Spleen (tissue), 11 donors: ENCODE data around the gene CYP4F11. TPM values are rescaled to one million over a fixed set of nuclear protein-coding genes. Genes with fewer than 3 reads are reported as not detected.

Source experiments
- DNase-seq: peaks from one replicate; pipeline ENCODE4 v3.0.0-alpha.2; 2020
- H3K27ac ChIP-seq, 8 donors: fragments of 200-600 bp; sonication (generic) in 7 of 8; 1 replicate in 4 of 8; 2 replicates in 4 of 8; pipeline versions ENCODE4 v1.5.0 to v1.8.0; 2016 to 2021; ENCODE audit warnings: inconsistent platforms in 4 of 8, mild to moderate bottlenecking in 4 of 8, moderate library complexity in 1 of 8
- H3K27me3 ChIP-seq, 7 donors: fragments of 200-600 bp; sonication (generic) in 6 of 7; replicated peaks in 1 of 7; 1 replicate in 4 of 7; 2 replicates in 3 of 7; pipeline versions ENCODE4 v1.5.0 to v1.8.0; 2016 to 2021; ENCODE audit warnings: inconsistent platforms in 3 of 7, mild to moderate bottlenecking in 1 of 7
- H3K36me3 ChIP-seq, 6 donors: fragments of 200-600 bp; sonication (generic) in 5 of 6; 1 replicate in 4 of 6; 2 replicates in 2 of 6; pipeline versions ENCODE4 v1.5.0 to v1.8.0; 2016 to 2021; ENCODE audit warnings: inconsistent platforms in 2 of 6
- H3K4me1 ChIP-seq, 6 donors: fragments of 200-600 bp; sonication (generic) in 5 of 6; 1 replicate in 3 of 6; 2 replicates in 3 of 6; pipeline versions ENCODE4 v1.5.0 to v1.8.0; 2016 to 2021; ENCODE audit warnings: inconsistent platforms in 3 of 6
- H3K4me3 ChIP-seq, 8 donors: fragments of 200-600 bp; sonication (generic) in 7 of 8; 1 replicate in 4 of 8; 2 replicates in 4 of 8; pipeline versions ENCODE4 v1.5.0 to v1.8.0; 2016 to 2021; ENCODE audit warnings: inconsistent platforms in 4 of 8, mild to moderate bottlenecking in 4 of 8, moderate library complexity in 2 of 8
- H3K9me3 ChIP-seq, 8 donors: fragments of 200-600 bp; sonication (generic) in 7 of 8; 1 replicate in 4 of 8; 2 replicates in 4 of 8; pipeline versions ENCODE4 v1.5.0 to v1.8.0; 2016 to 2021; ENCODE audit warnings: inconsistent platforms in 4 of 8
- CTCF ChIP-seq, 11 experiments: fragments of 200-600 bp in 7 of 11; fragments of 450-650 bp in 4 of 11; sonication (generic) in 4 of 11; IDR thresholded peaks in 8 of 11; conservative IDR thresholded peaks in 3 of 11; 1 replicate in 7 of 11; 2 replicates in 4 of 11; pipeline versions ENCODE4 v1.4.0 to v1.8.0; 2016 to 2021; ENCODE audit warnings: antibody characterized with exemption in 11 of 11, inconsistent platforms in 4 of 11, mild to moderate bottlenecking in 1 of 11
- POLR2A ChIP-seq, 3 donors: fragments of 450-650 bp; IDR thresholded peaks; one replicate each; pipeline ENCODE4 v1.5.1; 2017; ENCODE audit warnings: antibody characterized with exemption in 3 of 3, mild to moderate bottlenecking in 1 of 3
- POLR2AphosphoS5 ChIP-seq, 3 donors: sonication (generic); formaldehyde crosslinking; IDR thresholded peaks; one replicate each; pipeline ENCODE4 v1.5.1; 2017; ENCODE audit warnings: antibody characterized with exemption in 3 of 3
- WGBS, 5 donors: extraction: QIAGEN DNeasy Blood & Tissue Kit in 3 of 5; methylation state at CpG; one replicate each; pipeline versions ENCODE4 v1.1.5 to v1.1.7; 2013 to 2018; 5-methylcytosine and 5-hydroxymethylcytosine counted together
- intact Hi-C: fragments of 100-400 bp; cut with DNase I; formaldehyde crosslinking; loops from one replicate; pipeline ENCODE4 v1.15.0; 2023; ENCODE audit warnings: low total_unique reads
- polyA plus RNA-seq, 3 donors: library from polyadenylated mRNA; stranded (reverse); fragments of 200-250 nt; gene quantifications; one replicate each; pipeline ENCODE4 v1.2.1, GENCODE V29; 2013
- total RNA-seq, 7 donors: library from RNA; depleted of rRNA in 3 of 7; stranded (reverse); fragments of >200 nt in 3 of 7; fragmentation: NEBNext Ultra II Directional in 4 of 7; extraction: Animal tissue kit (Norgen Biotek cat#: 25700) in 4 of 7; gene quantifications; one replicate each; pipeline versions ENCODE4 v1.1.0 to v1.2.1, GENCODE V29; 2016 to 2021
- donor health status: healthy with polysubstance abuse.
- donor health status: DM: no; HTN: no; CAD: no; lungs with moderate emphysema.
- donor health status: DM: no; HTN: no; CAD: no.
- donor health status: Bipolar disorder and iron deficiency.
- donor health status: healthy.
- donor health status: DM: no; HTN: no; CAD: no.
- donor health status: DM: yes; HTN: yes; CAD: no.

The CYP4F11 gene
- total and polyA plus RNA-seq, 10 donors = 0.07 to 4.9 (median 1.7) TPM; not detected in 2

- no peak for TF ChIP-seq CTCF (IDR thresholded peaks at IDR 0.05 in 8 of 11, conservative IDR thresholded peaks at IDR 0.05 in 3 of 11)
- TF ChIP-seq POLR2A (IDR thresholded peaks at IDR 0.05) = no peak
- no peak for TF ChIP-seq POLR2AphosphoS5 (IDR thresholded peaks at IDR 0.05)
- H3K9me3 ChIP-seq = no peaks in the 10 kb centered on the region
- no peaks in the 10 kb centered on the region for H3K36me3 ChIP-seq
- WGBS, 5 donors = 83 to 91% (median 88%) methylated on average over 15 to 16 of the region's 16 CpGs
- H3K27ac ChIP-seq = no peak overlapping the region
- no peak overlapping the region for H3K4me3 ChIP-seq
- peaks cover 0 to 54% (median 4%) of the 10 kb centered on the region in 7 donors for H3K27me3 ChIP-seq
- no peak for DNase-seq
- peaks cover 0 to 14% (median 2%) of the 10 kb centered on the region in 6 donors for H3K4me1 ChIP-seq
- intact Hi-C loops = no loop called here
These were observed 37.1 kb downstream of the CYP4F11 start for GRCh38 chr19:15897026-15897737.

GRCh38 chr19:15895876-15896430, 38.4 kb downstream of the CYP4F11 start:
- WGBS, 5 donors = 67 to 90% (median 82%) methylated on average over 4 of the region's 4 CpGs
- Histone ChIP-seq H3K4me1 (peaks cover 0 to 14% (median 2%) of the 10 kb centered on the region in 6 donors), H3K27ac (no peak overlapping the region), H3K4me3 (no peak overlapping the region), H3K27me3 (peaks cover 0 to 47% (median 4%) of the 10 kb centered on the region in 7 donors), H3K36me3 (no peaks in the 10 kb centered on the region), H3K9me3 (no peaks in the 10 kb centered on the region)
- no peak for DNase-seq
- intact Hi-C loops = no loop called here
- no peak for TF ChIP-seq POLR2AphosphoS5 (IDR thresholded peaks at IDR 0.05)
- no peak for TF ChIP-seq CTCF (IDR thresholded peaks at IDR 0.05 in 8 of 11, conservative IDR thresholded peaks at IDR 0.05 in 3 of 11)
- no peak for TF ChIP-seq POLR2A (IDR thresholded peaks at IDR 0.05)

- TF ChIP-seq POLR2A (IDR thresholded peaks at IDR 0.05) = no peak
- TF ChIP-seq POLR2AphosphoS5 (IDR thresholded peaks at IDR 0.05) = no peak
- TF ChIP-seq CTCF (IDR thresholded peaks at IDR 0.05 in 8 of 11, conservative IDR thresholded peaks at IDR 0.05 in 3 of 11) = no peak
- H3K27me3 ChIP-seq = peaks cover 0 to 31% (median 0%) of the 10 kb centered on the region in 7 donors
- peaks cover 0 to under 1% (median 0%) of the 10 kb centered on the region in 6 donors for H3K4me1 ChIP-seq
- 64 to 92% (median 90%) methylated on average over 2 of the region's 2 CpGs for WGBS, 5 donors
- H3K4me3 ChIP-seq = no peak overlapping the region
- H3K36me3 ChIP-seq = no peaks in the 10 kb centered on the region
- intact Hi-C loops = no loop called here
- H3K27ac ChIP-seq = no peak overlapping the region
- H3K9me3 ChIP-seq = no peaks in the 10 kb centered on the region
- DNase-seq = no peak
These were observed 40.0 kb downstream of the CYP4F11 start for GRCh38 chr19:15894359-15894758.

GRCh38 chr19:15893477-15893876, 40.9 kb downstream of the CYP4F11 start:
- 67 to 92% (median 72%) methylated on average over 5 to 7 of the region's 7 CpGs for WGBS, 5 donors
- no peak overlapping the region for H3K27ac ChIP-seq
- no peak for TF ChIP-seq POLR2A (IDR thresholded peaks at IDR 0.05)
- no peak for TF ChIP-seq CTCF (IDR thresholded peaks at IDR 0.05 in 8 of 11, conservative IDR thresholded peaks at IDR 0.05 in 3 of 11)
- no peak for TF ChIP-seq POLR2AphosphoS5 (IDR thresholded peaks at IDR 0.05)
- no peaks in the 10 kb centered on the region for H3K4me1 ChIP-seq
- H3K9me3 ChIP-seq = no peaks in the 10 kb centered on the region
- no peaks in the 10 kb centered on the region for H3K36me3 ChIP-seq
- peaks cover 0 to 23% (median 0%) of the 10 kb centered on the region in 7 donors for H3K27me3 ChIP-seq
- H3K4me3 ChIP-seq = no peak overlapping the region
- intact Hi-C loops = no loop called here
- no peak for DNase-seq
